GM19099 (cell line): ENCODE data around the gene HKDC1.

Experiments
- POLR2A ChIP-seq: IDR thresholded peaks from 3 replicates; pipeline ENCODE4 v1.6.1; 2011; ENCODE audit warnings: low read depth; ENCODE audit not compliant: insufficient read length; ENCODE audit errors: extremely low read depth

Gene HKDC1, protein sequence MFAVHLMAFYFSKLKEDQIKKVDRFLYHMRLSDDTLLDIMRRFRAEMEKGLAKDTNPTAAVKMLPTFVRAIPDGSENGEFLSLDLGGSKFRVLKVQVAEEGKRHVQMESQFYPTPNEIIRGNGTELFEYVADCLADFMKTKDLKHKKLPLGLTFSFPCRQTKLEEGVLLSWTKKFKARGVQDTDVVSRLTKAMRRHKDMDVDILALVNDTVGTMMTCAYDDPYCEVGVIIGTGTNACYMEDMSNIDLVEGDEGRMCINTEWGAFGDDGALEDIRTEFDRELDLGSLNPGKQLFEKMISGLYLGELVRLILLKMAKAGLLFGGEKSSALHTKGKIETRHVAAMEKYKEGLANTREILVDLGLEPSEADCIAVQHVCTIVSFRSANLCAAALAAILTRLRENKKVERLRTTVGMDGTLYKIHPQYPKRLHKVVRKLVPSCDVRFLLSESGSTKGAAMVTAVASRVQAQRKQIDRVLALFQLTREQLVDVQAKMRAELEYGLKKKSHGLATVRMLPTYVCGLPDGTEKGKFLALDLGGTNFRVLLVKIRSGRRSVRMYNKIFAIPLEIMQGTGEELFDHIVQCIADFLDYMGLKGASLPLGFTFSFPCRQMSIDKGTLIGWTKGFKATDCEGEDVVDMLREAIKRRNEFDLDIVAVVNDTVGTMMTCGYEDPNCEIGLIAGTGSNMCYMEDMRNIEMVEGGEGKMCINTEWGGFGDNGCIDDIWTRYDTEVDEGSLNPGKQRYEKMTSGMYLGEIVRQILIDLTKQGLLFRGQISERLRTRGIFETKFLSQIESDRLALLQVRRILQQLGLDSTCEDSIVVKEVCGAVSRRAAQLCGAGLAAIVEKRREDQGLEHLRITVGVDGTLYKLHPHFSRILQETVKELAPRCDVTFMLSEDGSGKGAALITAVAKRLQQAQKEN

DNA sequence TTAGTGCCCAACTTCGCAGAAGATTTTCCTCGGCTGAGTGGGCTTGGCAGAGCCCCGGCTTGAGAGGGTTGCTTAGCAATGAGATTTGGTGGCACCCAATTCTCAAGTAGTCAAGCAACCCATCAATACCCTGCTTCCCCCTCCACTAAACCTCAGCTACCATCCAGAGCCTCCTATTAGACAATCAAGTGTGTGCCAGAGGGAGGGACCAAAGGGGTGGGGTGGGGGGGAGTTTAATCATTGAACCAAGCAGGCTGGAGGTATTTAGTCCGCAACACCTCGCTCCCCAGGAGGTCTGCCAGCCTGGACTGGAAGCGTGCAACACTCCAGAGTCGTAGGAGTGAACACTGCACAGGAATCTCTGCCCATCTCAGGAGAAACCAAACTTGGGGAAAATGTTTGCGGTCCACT is at the start of gene HKDC1:
Gene HKDC1 (plus strand): TSS at position 292 of the 411 bp plus-strand sequence. CDS start 104 bp downstream, at position 396.
- no peak for TF ChIP-seq POLR2A

- TF ChIP-seq POLR2A, result no peak
Observed at GRCh38 chr10:69172241-69172982, 47.7 kb upstream of the HKDC1 start.

DNA sequence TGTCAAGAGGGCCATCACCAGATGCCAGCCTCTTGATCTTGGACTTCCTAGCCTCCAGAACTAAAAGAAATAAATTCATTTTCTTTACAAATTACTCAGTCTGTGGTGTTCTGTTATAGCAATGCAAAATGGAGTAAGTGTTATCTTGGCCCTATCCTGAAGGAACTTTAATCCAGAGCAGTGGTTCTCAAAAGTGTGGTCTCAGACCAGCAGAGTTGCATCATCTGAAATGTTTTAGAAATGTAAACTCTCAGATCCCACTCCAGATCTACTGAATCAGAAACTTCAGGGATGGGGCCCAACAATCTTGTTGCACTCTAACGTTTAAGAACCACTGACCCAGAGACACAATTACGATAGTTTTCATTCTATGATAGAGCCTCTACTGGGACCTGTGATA is 43.3 kb upstream of the HKDC1 start:
- no peak for TF ChIP-seq POLR2A

- no peak for TF ChIP-seq POLR2A
Observed at GRCh38 chr10:69179089-69179742, 40.9 kb upstream of the HKDC1 start.

DNA sequence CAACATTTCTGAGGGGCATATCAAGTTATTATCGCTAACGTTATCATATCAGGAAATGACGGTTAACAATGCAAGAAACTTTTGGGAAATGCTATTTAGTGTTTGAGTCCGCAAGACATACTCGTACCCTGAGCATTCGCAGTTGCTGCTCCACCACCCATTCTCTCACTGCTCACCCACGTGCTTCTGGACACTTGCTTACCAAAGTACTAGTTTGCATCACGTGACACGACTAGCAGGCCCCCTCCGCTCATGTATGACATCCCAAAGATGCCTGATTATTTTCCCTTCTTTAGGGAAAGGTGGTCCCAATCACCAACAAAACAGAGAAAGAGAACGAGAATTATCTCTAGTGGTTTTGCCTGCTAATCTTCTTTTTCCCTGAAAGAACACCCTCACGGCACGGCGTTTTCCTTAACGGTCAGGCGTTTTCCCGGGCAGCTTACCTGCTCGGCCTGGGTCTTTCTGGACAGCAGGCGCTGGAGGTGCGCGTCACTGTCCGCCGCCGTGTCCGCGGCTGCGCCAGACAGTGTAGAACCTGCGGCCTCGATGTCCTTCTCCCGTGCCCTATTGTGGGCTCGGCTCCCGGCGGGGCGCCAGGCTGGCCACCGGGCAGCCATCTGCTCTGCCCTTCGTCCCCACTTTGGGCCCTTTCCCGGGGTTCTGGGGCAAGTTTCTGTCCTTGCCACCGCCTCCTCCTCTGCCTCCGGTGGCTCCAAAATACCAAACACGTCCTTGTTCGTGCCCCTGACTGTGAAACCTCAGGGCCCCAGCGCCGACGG is 40.2 kb upstream of the HKDC1 start, which contains the start of gene SUPV3L1:
Gene SUPV3L1 (plus strand): TSS at position 492 of the 782 bp plus-strand sequence. CDS start 58 bp downstream, at position 550.
- TF ChIP-seq POLR2A, result peak; percentile 70

DNA sequence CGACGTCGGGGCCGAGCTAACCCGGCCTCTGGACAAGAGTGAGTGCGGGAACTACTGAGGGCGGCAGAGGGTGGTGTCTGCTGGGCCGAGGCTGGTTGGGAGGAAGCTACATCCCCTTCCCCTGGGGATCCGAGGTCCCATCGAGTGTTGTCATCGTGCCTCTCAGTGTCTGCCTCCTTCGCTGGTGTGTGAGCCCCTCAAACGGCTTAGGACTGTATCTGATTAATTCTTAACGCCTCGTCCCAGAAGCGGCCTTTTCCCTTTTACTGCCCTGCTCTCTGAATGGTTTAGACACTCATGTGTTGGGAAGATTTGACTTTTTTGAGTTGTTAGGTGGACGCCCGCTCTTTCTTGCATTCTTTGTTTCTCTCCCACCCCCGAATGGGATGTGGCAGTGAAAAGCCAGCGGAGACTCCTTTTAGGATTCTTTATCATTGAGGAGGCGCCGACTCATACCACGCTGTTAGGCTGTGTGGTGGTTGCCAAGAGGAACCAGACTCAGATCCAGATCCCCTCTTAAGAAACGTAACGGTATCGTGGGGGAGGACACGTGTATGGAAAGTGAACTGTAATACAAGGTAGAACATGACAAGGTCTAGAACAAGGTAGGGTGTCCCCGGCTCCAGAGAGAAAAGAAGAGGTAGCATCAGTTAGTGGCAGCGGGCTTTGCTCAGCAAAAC is 39.5 kb upstream of the HKDC1 start:
- no peak for TF ChIP-seq POLR2A

DNA sequence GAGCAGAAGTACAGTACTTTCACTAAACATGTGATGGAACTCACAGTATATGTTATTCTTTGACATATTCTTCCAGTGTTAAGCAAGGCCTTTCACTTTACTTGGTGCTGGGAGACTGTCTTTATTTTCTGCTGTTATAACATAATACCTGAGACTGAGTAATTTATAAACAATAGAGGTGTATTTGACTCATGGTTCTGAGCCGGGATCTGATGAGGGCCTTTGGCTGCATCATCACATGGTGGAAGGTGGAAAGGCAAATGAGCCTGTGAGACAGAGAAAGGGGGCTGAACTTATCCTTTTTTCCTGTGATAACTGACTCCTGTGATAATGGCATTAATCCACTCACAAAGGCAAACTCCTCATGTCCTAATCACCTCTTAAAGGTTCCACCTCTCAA is 38.7 kb upstream of the HKDC1 start:
- no peak for TF ChIP-seq POLR2A

DNA sequence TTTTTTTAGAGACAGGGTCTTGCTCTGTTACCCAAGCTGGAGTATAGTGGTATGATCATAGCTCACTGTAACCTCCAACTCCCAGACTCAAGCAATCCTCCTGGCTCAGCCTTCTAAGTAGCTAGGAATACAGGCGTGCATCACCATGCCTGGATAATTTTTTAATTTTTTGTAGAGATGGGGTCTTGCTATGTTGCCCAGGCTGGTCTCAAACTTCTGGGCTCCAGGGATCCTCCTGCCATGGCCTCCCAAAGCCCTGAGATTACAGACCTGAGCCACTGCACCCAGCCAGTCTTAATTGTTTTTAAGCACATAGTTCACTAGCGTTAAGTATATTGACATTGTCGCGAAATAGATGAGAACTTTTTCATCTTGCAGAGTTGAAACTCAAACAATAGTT is 38.1 kb upstream of the HKDC1 start:
- no peak for TF ChIP-seq POLR2A

DNA sequence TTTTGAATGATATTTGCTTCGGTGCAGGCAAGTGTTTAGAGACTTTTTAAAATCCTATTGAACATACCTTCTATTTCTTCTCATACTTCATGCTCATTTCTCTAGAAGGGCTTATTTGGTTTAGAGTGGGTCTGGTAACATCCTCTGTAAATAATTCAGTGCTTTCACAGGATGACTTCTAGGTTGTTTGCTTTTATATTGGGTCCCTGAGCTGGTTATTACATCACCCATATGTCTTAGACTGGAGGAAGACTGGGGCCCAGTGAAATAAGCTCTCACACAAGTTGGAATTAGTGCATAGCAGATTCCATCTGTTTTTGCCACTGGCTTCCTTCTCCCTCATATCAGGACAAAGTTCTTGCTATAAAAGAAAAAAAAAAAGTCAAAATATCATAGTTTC is 33.6 kb upstream of the HKDC1 start:
- TF ChIP-seq POLR2A, result no peak

DNA sequence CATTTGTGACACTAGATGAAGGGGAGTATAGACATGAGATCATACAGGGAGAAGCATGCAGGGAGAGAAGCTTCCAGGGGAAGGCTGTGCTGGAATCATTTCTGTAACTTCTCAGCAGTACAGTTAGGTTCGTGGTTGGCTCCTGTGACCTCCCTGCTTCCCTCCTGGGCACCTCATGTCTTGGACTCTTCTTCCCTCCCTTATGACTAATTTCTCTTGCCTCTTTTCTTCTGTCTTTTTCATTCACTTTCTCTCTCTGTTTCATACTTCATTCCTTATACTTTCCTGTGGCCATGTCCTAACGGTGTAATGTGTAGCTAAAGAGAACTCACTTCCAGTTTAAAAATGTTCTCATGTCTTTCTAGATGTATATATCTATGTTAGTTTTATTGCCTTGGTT is 19.1 kb upstream of the HKDC1 start:
- TF ChIP-seq POLR2A, result no peak

GRCh38 chr10:69202332-69202731 is 17.8 kb upstream of the HKDC1 start:
- no peak for TF ChIP-seq POLR2A

GRCh38 chr10:69208761-69209160 is 11.4 kb upstream of the HKDC1 start:
- TF ChIP-seq POLR2A, result no peak
